HCT116 (cell line): ENCODE measurements around the gene RBM38. TPM values are rescaled to one million over a fixed set of nuclear protein-coding genes. Genes with fewer than 3 reads are reported as not detected.
A peak's percentile ranks its signal among the peaks of the same experiment; 100 is the strongest.

Experiments
- ATAC-seq: fragments of 200-7000 bp; cut with Tn5 transposase; 2 replicates; pipeline ENCODE4 v1.9.1; 2020; ENCODE audit warnings: mild to moderate bottlenecking, moderate library complexity
- BruUV-seq: library from RNA; stranded (reverse); fragments of 400-500 nt; replicated peaks from 2 replicates; lab custom pipeline; 2021; lab: Mats Ljungman, UMichigan
- CTCF ChIA-PET: fragments of 300-600 bp; sonication (Branson Sonifier 250); formaldehyde crosslinking; loops from one replicate; lab custom pipeline; 2021; ENCODE audit warnings: antibody characterized with exemption; lab: Charles Lee
- POLR2A ChIA-PET: fragments of 300-600, 350-600 bp; sonication (Branson Sonifier 250); formaldehyde crosslinking; loops from one replicate; lab custom pipeline; 2021; ENCODE audit warnings: antibody characterized with exemption; lab: Charles Lee
- RAD21 ChIA-PET, 2 experiments: fragments of 300-600 bp; sonication (Branson Sonifier 250); formaldehyde crosslinking; loops; one replicate each; lab custom pipeline; 2023; ENCODE audit warnings: low total read pairs in 2 of 2; ENCODE audit not compliant: uncharacterized antibody in 2 of 2, unreplicated experiment in 2 of 2, low non-redundant PET in 1 of 2; lab: Charles Lee
- DNase-seq: peaks from one replicate; pipeline ENCODE4 v3.0.0-alpha.2; 2010; ENCODE audit warnings: low read depth, low spot score
- H2AFZ ChIP-seq: fragments of 200-600 bp; shearing (Covaris generic), sonication (generic); 2 replicates; pipeline ENCODE4 v1.6.1; 2017; ENCODE audit warnings: low read depth, mixed run types, mixed read lengths, antibody characterized with exemption, low read length; ENCODE audit not compliant: poor library complexity, severe bottlenecking
- H3K27ac ChIP-seq: 2 replicates; pipeline ENCODE4 v1.5.1; 2012; ENCODE audit warnings: low read depth, low read length
- H3K27me3 ChIP-seq: fragments of 200-600 bp; sonication (generic); 2 replicates; pipeline ENCODE4 v1.6.1; 2016; ENCODE audit warnings: mixed run types, low read length, mixed read lengths; ENCODE audit not compliant: insufficient read depth
- H3K36me3 ChIP-seq, 2 experiments: fragments of 200-500 bp in 1 of 2; fragments of 200-600 bp in 1 of 2; sonication (Bioruptor generic) in 1 of 2; sonication (generic) in 1 of 2; 2 replicates each; pipeline versions ENCODE4 v1.5.1 to v1.6.1; 2014 to 2016; ENCODE audit warnings: low read length in 2 of 2, inconsistent platforms in 1 of 2, mixed read lengths in 1 of 2, mixed run types in 1 of 2; ENCODE audit not compliant: insufficient read depth in 2 of 2, control insufficient read depth in 1 of 2
- H3K4me1 ChIP-seq, 2 experiments: fragments of 200-600 bp in 1 of 2; sonication (generic) in 1 of 2; 2 replicates each; pipeline versions ENCODE4 v1.5.1 to v1.6.1; 2012 to 2017; ENCODE audit warnings: low read length in 2 of 2, inconsistent platforms in 1 of 2, mild to moderate bottlenecking in 1 of 2, mixed read lengths in 1 of 2, mixed run types in 1 of 2, moderate library complexity in 1 of 2; ENCODE audit not compliant: insufficient read depth in 2 of 2, control insufficient read depth in 1 of 2
- H3K4me2 ChIP-seq: fragments of 200-600 bp; sonication (generic); 2 replicates; pipeline ENCODE4 v1.6.1; 2017; ENCODE audit warnings: mixed run types, low read length, mixed read lengths
- H3K4me3 ChIP-seq, 2 experiments: fragments of 200-600 bp in 1 of 2; sonication (generic) in 1 of 2; replicated peaks in 1 of 2; 2 replicates each; pipeline ENCODE4 v1.5.1; 2011 to 2016; ENCODE audit warnings: low read length in 2 of 2, control low read depth in 1 of 2, low read depth in 1 of 2, mild to moderate bottlenecking in 1 of 2, mixed read lengths in 1 of 2, mixed run types in 1 of 2
- H3K79me2 ChIP-seq: fragments of 200-600 bp; sonication (generic); 2 replicates; pipeline ENCODE4 v1.6.1; 2017; ENCODE audit warnings: mild to moderate bottlenecking, mixed run types, low read length, moderate library complexity, mixed read lengths; ENCODE audit not compliant: insufficient read depth
- H3K9ac ChIP-seq: fragments of 200-600 bp; sonication (generic); 2 replicates; pipeline ENCODE4 v1.6.1; 2016; ENCODE audit warnings: low read length, mixed read lengths
- H3K9me2 ChIP-seq: fragments of 200-600 bp; sonication (generic), shearing (Covaris generic); 2 replicates; pipeline ENCODE4 v1.6.1; 2017; ENCODE audit warnings: mixed run types, mild to moderate bottlenecking, moderate library complexity; ENCODE audit not compliant: insufficient read depth
- H3K9me3 ChIP-seq, 2 experiments: fragments of 200-500 bp in 1 of 2; fragments of 200-600 bp in 1 of 2; sonication (Bioruptor generic) in 1 of 2; sonication (generic) in 1 of 2; 2 replicates each; pipeline ENCODE4 v1.6.1; 2014 to 2017; ENCODE audit warnings: low read length in 2 of 2, mixed read lengths in 2 of 2, inconsistent platforms in 1 of 2, low read depth in 1 of 2, mild to moderate bottlenecking in 1 of 2, mixed run types in 1 of 2, moderate library complexity in 1 of 2; ENCODE audit not compliant: control insufficient read depth in 1 of 2, insufficient read depth in 1 of 2
- H4K20me1 ChIP-seq: fragments of 200-600 bp; sonication (generic), shearing (Covaris generic); 2 replicates; pipeline ENCODE4 v1.6.1; 2017; ENCODE audit warnings: mixed run types, mild to moderate bottlenecking, moderate library complexity; ENCODE audit not compliant: insufficient read depth
- ATF3 ChIP-seq: IDR thresholded peaks from 2 replicates; pipeline ENCODE4 v1.6.1; 2012
- CEBPB ChIP-seq: IDR thresholded peaks from 2 replicates; pipeline ENCODE4 v1.6.1; 2012; ENCODE audit warnings: low read depth
- FOSL1 ChIP-seq: IDR thresholded peaks from 2 replicates; pipeline ENCODE4 v1.6.1; 2012; ENCODE audit warnings: low read depth
- POLR2AphosphoS5 ChIP-seq: IDR thresholded peaks from 2 replicates; pipeline ENCODE4 v1.6.1; 2011; ENCODE audit warnings: mild to moderate bottlenecking, low read depth, low read length, moderate library complexity
- SIN3A ChIP-seq: IDR thresholded peaks from 2 replicates; pipeline ENCODE4 v1.6.1; 2012; ENCODE audit warnings: low read depth
- SRF ChIP-seq: IDR thresholded peaks from 2 replicates; pipeline ENCODE4 v1.6.1; 2012; ENCODE audit warnings: low read depth
- ZFX ChIP-seq: fragments of 450-650 bp; IDR thresholded peaks from 2 replicates; pipeline ENCODE4 v1.6.1; 2017
- intact Hi-C: fragments of 100-400 bp; cut with micrococcal nuclease; formaldehyde crosslinking; loops from 2 replicates; pipeline ENCODE4 v1.10.0; 2022
- total RNA-seq: library from RNA; stranded (reverse); gene quantifications from one replicate; pipeline ENCODE4 v1.2.1, GENCODE V29; 2021; ENCODE audit not compliant: unreplicated experiment
- TF ChIP-seq, protein P1 (sequence below), 3 experiments: fragments of 200-600 bp in 1 of 3; sonication (generic) in 1 of 3; IDR thresholded peaks in 2 of 3; conservative IDR thresholded peaks in 1 of 3; 2 replicates each; pipeline ENCODE4 v1.5.1; 2012 to 2017; ENCODE audit warnings: low read depth in 2 of 3, low read length in 2 of 3, antibody characterized with exemption in 1 of 3, borderline replicate concordance in 1 of 3, control low read depth in 1 of 3, mild to moderate bottlenecking in 1 of 3, mixed read lengths in 1 of 3, mixed run types in 1 of 3, moderate library complexity in 1 of 3; ENCODE audit not compliant: insufficient read depth in 1 of 3
- TF ChIP-seq, protein P2 (sequence below): IDR thresholded peaks from 2 replicates; pipeline ENCODE4 v1.6.1; 2012

Gene RBM38
- total RNA-seq, 1 experiment from 2014 or later, result 36.2 TPM

DNA sequence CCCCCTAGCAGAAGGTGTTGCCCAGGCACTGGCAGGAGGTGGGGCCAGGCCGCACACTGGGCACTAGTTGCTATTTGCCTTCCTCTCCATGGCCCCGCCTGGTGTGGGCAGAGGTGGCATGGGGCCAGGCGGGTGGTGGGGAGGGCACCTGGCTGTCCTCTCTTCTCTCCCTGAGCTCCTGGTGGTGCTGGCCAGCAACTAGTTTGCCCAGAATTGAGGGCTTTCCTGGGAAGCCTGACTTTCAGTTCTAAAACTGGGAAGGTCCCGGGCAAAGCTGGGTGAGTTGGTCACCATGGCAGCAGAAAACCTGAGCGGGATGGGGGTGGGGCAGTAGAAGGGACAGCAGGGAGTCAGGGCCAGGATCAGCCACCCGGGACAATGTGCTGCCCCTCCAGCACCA is 48.2 kb downstream of the RBM38 start:
- Histone ChIP-seq H3K9me2 (no peaks in the 10 kb centered on the region), H2AFZ (no peak overlapping the region), H3K27ac (no peak overlapping the region; the same call in 1 of the 2 replicates), H3K4me2 (0 out of 2 replicates have a peak overlapping the region, but pooled peaks have one; percentile 23), H3K9me3 (no peaks in the 10 kb centered on the region), H3K27me3 (no peaks in the 10 kb centered on the region)
- no TSS peak for BruUV-seq
- DNase-seq (no peak), ATAC-seq (no peak)
- POLR2A ChIA-PET, result no interaction called here
- TF ChIP-seq POLR2AphosphoS5, result no peak
- TF ChIP-seq, protein P1, sequence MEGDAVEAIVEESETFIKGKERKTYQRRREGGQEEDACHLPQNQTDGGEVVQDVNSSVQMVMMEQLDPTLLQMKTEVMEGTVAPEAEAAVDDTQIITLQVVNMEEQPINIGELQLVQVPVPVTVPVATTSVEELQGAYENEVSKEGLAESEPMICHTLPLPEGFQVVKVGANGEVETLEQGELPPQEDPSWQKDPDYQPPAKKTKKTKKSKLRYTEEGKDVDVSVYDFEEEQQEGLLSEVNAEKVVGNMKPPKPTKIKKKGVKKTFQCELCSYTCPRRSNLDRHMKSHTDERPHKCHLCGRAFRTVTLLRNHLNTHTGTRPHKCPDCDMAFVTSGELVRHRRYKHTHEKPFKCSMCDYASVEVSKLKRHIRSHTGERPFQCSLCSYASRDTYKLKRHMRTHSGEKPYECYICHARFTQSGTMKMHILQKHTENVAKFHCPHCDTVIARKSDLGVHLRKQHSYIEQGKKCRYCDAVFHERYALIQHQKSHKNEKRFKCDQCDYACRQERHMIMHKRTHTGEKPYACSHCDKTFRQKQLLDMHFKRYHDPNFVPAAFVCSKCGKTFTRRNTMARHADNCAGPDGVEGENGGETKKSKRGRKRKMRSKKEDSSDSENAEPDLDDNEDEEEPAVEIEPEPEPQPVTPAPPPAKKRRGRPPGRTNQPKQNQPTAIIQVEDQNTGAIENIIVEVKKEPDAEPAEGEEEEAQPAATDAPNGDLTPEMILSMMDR (IDR thresholded peaks at IDR 0.05 in 2 of 3, conservative IDR thresholded peaks at IDR 0.05 in 1 of 3; ENCODE audit: borderline replicate concordance in 1 of 3, insufficient read depth in 1 of 3, low read depth in 2 of 3, low read length in 2 of 3), result no peak
- TF ChIP-seq ZFX, result no peak
- TF ChIP-seq, protein P2, sequence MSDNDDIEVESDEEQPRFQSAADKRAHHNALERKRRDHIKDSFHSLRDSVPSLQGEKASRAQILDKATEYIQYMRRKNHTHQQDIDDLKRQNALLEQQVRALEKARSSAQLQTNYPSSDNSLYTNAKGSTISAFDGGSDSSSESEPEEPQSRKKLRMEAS, result no peak
- no peak for TF ChIP-seq FOSL1
- no peak for TF ChIP-seq ATF3
- no peak for TF ChIP-seq SIN3A
- no peak for TF ChIP-seq SRF
- TF ChIP-seq, all 23 proteins: peak for 0
- H3K9ac ChIP-seq, result no peak overlapping the region
- peaks cover 37 to 38% of the 10 kb centered on the region in 2 experiments for H3K4me1 ChIP-seq
- CTCF ChIA-PET, result no interaction called here
- RAD21 ChIA-PET, result no interaction called here
- intact Hi-C loops, result no loop called here
- no peak overlapping the region for H3K4me3 ChIP-seq
- H3K79me2 ChIP-seq, result no peaks in the 10 kb centered on the region
- H3K36me3 ChIP-seq, result no peaks in the 10 kb centered on the region
- no peaks in the 10 kb centered on the region for H4K20me1 ChIP-seq

GRCh38 chr20:57439993-57440392 is 48.8 kb downstream of the RBM38 start:
- intact Hi-C loops, result no loop called here
- no peak for TF ChIP-seq CEBPB
- Histone ChIP-seq H2AFZ (no peak overlapping the region), H3K4me1 (peaks cover 31 to 32% of the 10 kb centered on the region in 2 experiments), H4K20me1 (no peaks in the 10 kb centered on the region), H3K27ac (no peak overlapping the region), H3K4me3 (no peak overlapping the region), H3K36me3 (no peaks in the 10 kb centered on the region), H3K27me3 (no peaks in the 10 kb centered on the region), H3K9me3 (no peaks in the 10 kb centered on the region), H3K4me2 (0 out of 2 replicates have a peak overlapping the region, but pooled peaks have one; percentile 23), H3K79me2 (no peaks in the 10 kb centered on the region), H3K9me2 (no peaks in the 10 kb centered on the region), H3K9ac (no peak overlapping the region)
- ChIA-PET POLR2A (no interaction called here), CTCF (no interaction called here), RAD21 (no interaction called here)
- no peak for DNase-seq
- no peak for ATAC-seq
- no TSS peak for BruUV-seq
